GM11168 (cell line): ENCODE results near the gene TLE7.

Experiments
- in situ Hi-C: fragments of 300-500 bp; cut with MboI; formaldehyde crosslinking; loops from one replicate; pipeline ENCODE4 v1.12.0; 2022; ENCODE audit warnings: low sequenced_read_pairs; ENCODE audit not compliant: unreplicated experiment

TLE7 gene

GRCh38 chr16:71442051-71442440, at the start of gene TLE7:
TSS of gene TLE7 (minus strand) at chr16:71442054. CDS start at chr16:71433324, 8,730 bp downstream.
- in situ Hi-C loops = no loop called here

GRCh38 chr16:71491054-71491453, 49.2 kb upstream of the TLE7 start:
- in situ Hi-C loops = no loop called here

GRCh38 chr16:71490361-71490760, 48.5 kb upstream of the TLE7 start:
- in situ Hi-C loops = no loop called here

- in situ Hi-C loops = no loop called here
Observed at GRCh38 chr16:71489122-71489521, 47.3 kb upstream of the TLE7 start, which contains the start of gene ZNF19. TSS of gene ZNF19 (minus strand) at chr16:71489324. CDS start at chr16:71482114, 7,210 bp downstream.

- in situ Hi-C loops = no loop called here
Observed at GRCh38 chr16:71484006-71484893, 42.4 kb upstream of the TLE7 start.

- in situ Hi-C loops = no loop called here
Observed at GRCh38 chr16:71482569-71482968, 40.7 kb upstream of the TLE7 start.

- in situ Hi-C loops = no loop called here
Observed at GRCh38 chr16:71480956-71481355, 39.1 kb upstream of the TLE7 start.

GRCh38 chr16:71479420-71479819, 37.6 kb upstream of the TLE7 start:
- in situ Hi-C loops = no loop called here

- in situ Hi-C loops = no loop called here
Observed at GRCh38 chr16:71476457-71477124, 34.7 kb upstream of the TLE7 start.

GRCh38 chr16:71474864-71475263, 33.0 kb upstream of the TLE7 start:
- in situ Hi-C loops = no loop called here

- in situ Hi-C loops = no loop called here
Observed at GRCh38 chr16:71473891-71474290, 32.0 kb upstream of the TLE7 start.

GRCh38 chr16:71472931-71473330, 31.1 kb upstream of the TLE7 start:
- in situ Hi-C loops = no loop called here

- in situ Hi-C loops = no loop called here
Observed at GRCh38 chr16:71472051-71472450, 30.2 kb upstream of the TLE7 start.

GRCh38 chr16:71467810-71468209, 26.0 kb upstream of the TLE7 start:
- in situ Hi-C loops = no loop called here

GRCh38 chr16:71464231-71464630, 22.4 kb upstream of the TLE7 start:
- in situ Hi-C loops = no loop called here

GRCh38 chr16:71461686-71462648, 20.1 kb upstream of the TLE7 start, which contains the start of gene ZNF23:
TSS of gene ZNF23 (minus strand) at chr16:71462247. CDS start at chr16:71456796, 5,451 bp downstream.
- in situ Hi-C loops = no loop called here

- in situ Hi-C loops = no loop called here
Observed at GRCh38 chr16:71460941-71461340, 19.1 kb upstream of the TLE7 start.

GRCh38 chr16:71460236-71460635, 18.4 kb upstream of the TLE7 start:
- in situ Hi-C loops = no loop called here

- in situ Hi-C loops = no loop called here
Observed at GRCh38 chr16:71459510-71459909, 17.7 kb upstream of the TLE7 start.

- in situ Hi-C loops = no loop called here
Observed at GRCh38 chr16:71456801-71457200, 14.9 kb upstream of the TLE7 start.
